HepG2 (cell line): ENCODE data around the gene ALG9. TPM values are rescaled to one million over a fixed set of nuclear protein-coding genes. Genes with fewer than 3 reads are reported as not detected.

Experiments
- ATAD3A ChIP-seq: sonication (generic); formaldehyde crosslinking; IDR thresholded peaks from 2 replicates; pipeline ENCODE4 v1.4.0; 2020; ENCODE audit warnings: missing genetic modification reagents
- DMAP1 ChIP-seq: IDR thresholded peaks from 2 replicates; pipeline ENCODE4 v1.6.1; 2016
- HIVEP1 ChIP-seq: sonication (generic); formaldehyde crosslinking; IDR thresholded peaks from 2 replicates; pipeline ENCODE4 v1.4.0; 2020; ENCODE audit warnings: mild to moderate bottlenecking, missing genetic modification reagents
- LCORL ChIP-seq, 2 experiments: fragments of 450-650 bp in 1 of 2; sonication (generic) in 1 of 2; formaldehyde crosslinking in 1 of 2; IDR thresholded peaks; 2 replicates each; pipeline versions ENCODE4 v1.5.0 to v1.6.1; 2017 to 2020; ENCODE audit warnings: antibody characterized with exemption in 1 of 2, missing genetic modification reagents in 1 of 2
- REPIN1 ChIP-seq: sonication (generic); formaldehyde crosslinking; IDR thresholded peaks from 2 replicates; pipeline ENCODE4 v1.8.0; 2022; ENCODE audit warnings: missing genetic modification reagents, low read depth, mild to moderate bottlenecking, borderline replicate concordance
- SOX5 ChIP-seq: IDR thresholded peaks from 2 replicates; pipeline ENCODE4 v1.6.1; 2016; ENCODE audit warnings: borderline replicate concordance
- SRSF4 ChIP-seq: fragments of 200-400 bp; formaldehyde crosslinking; IDR thresholded peaks from one replicate; pipeline ENCODE4 v1.6.1; 2018; ENCODE audit warnings: mild to moderate bottlenecking, low read depth, low read length, moderate library complexity; ENCODE audit not compliant: poor library complexity, severe bottlenecking
- ZBTB3 ChIP-seq: sonication (generic); formaldehyde crosslinking; IDR thresholded peaks from 2 replicates; pipeline ENCODE4 v1.4.0; 2020; ENCODE audit warnings: low read depth, mild to moderate bottlenecking, moderate library complexity, missing genetic modification reagents, borderline replicate concordance
- ZBTB42 ChIP-seq: sonication (generic); formaldehyde crosslinking; IDR thresholded peaks from 2 replicates; pipeline ENCODE4 v1.5.0; 2020; ENCODE audit warnings: mild to moderate bottlenecking, missing genetic modification reagents
- ZNF335 ChIP-seq: sonication (generic); formaldehyde crosslinking; IDR thresholded peaks from 2 replicates; pipeline ENCODE4 v1.4.0; 2020; ENCODE audit warnings: missing genetic modification reagents
- ZNF569 ChIP-seq: sonication (generic); formaldehyde crosslinking; IDR thresholded peaks from 2 replicates; pipeline ENCODE4 v1.5.0; 2020; ENCODE audit warnings: mild to moderate bottlenecking, missing genetic modification reagents, moderate library complexity, borderline replicate concordance
- ZNF746 ChIP-seq: sonication (generic); formaldehyde crosslinking; IDR thresholded peaks from 2 replicates; pipeline ENCODE4 v1.8.0; 2022; ENCODE audit warnings: mild to moderate bottlenecking, missing genetic modification reagents
- polyA plus RNA-seq, 8 experiments: library from polyadenylated mRNA; depleted of rRNA in 3 of 8; stranded (reverse) in 7 of 8; unstranded in 1 of 8; fragments of >200 nt; fragmentation: Illumina TruSeq in 4 of 8; extraction: Trizol in 4 of 8; gene quantifications; 2 replicates each; pipeline versions ENCODE4 v1.2.1 to v1.2.3, GENCODE V29; 2011 to 2016; ENCODE audit warnings: low read depth in 4 of 8, missing spikeins in 1 of 8, mixed read lengths in 1 of 8; ENCODE audit not compliant: insufficient read depth in 1 of 8
- total RNA-seq, 5 experiments: library from RNA; depleted of rRNA; stranded (reverse); fragments of >200 nt; fragmentation: Illumina TruSeq; extraction: Trizol; gene quantifications; 2 replicates each; pipeline ENCODE4 v1.2.3, GENCODE V29; 2016; ENCODE audit warnings: low read depth in 1 of 5
- TF ChIP-seq, protein P1 (sequence below): sonication (generic); formaldehyde crosslinking; IDR thresholded peaks from 2 replicates; pipeline ENCODE4 v1.4.0; 2020; ENCODE audit warnings: missing genetic modification reagents, borderline replicate concordance
- TF ChIP-seq, protein P2 (sequence below): sonication (generic); formaldehyde crosslinking; IDR thresholded peaks from 2 replicates; pipeline ENCODE4 v1.4.0; 2020; ENCODE audit warnings: missing genetic modification reagents, mild to moderate bottlenecking, borderline replicate concordance
- TF ChIP-seq, protein P3 (sequence below): IDR thresholded peaks from 2 replicates; pipeline ENCODE4 v1.6.1; 2016; ENCODE audit warnings: control low read depth
- TF ChIP-seq, protein P4 (sequence below): sonication (generic); formaldehyde crosslinking; IDR thresholded peaks from 2 replicates; pipeline ENCODE4 v1.5.1; 2020; ENCODE audit warnings: mild to moderate bottlenecking, missing genetic modification reagents, moderate library complexity

Gene ALG9
- total and polyA plus RNA-seq, 2 of the 13 experiments (the other 11 are each of a cell fraction or from before 2014, with no cell fraction given) = 39.4 to 40.6 TPM

DNA sequence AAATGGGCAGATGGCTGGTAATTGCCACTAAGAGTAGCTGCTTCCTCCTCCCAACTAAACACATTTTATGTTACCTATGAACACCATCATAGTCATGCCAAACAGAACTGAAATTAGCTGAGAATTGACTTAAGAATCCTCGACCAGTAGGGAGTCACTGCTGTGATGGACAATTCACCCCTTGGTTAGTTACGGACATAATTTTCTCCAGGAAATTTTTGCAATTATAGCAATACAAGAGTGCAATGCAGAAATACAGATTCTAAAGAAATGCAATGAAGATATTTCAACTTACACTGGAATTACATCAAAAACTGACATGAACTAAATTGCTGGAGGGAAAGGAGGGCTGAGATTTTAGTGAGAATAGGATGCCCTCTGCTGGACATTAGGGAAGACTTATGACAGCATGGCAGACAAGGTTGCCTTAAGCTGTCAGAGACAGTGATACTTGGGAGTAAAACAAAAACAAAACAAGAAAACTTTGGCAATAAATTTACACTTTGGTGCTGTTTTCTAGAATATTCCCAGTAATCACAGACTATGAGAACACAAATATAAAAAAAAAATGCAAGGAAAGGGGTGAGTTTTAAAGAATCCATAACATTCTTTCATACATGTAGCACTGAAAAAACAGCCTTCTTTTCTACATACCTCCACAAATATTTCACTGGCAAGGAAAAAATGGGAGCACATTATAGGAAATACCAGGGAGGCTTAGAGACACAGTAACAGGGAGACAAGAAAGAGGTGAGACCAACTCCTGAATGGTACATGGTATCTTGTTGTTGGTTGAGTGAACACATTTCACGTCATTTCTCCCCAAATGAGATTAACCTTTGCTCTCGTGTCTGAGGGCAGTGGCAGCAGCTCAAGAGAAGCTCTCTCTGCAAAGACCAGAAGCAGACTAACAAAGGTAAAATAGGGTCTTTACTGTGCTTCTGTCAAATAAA lies 94.0 kb downstream of the ALG9 start (continued):
- TF ChIP-seq, protein P1, sequence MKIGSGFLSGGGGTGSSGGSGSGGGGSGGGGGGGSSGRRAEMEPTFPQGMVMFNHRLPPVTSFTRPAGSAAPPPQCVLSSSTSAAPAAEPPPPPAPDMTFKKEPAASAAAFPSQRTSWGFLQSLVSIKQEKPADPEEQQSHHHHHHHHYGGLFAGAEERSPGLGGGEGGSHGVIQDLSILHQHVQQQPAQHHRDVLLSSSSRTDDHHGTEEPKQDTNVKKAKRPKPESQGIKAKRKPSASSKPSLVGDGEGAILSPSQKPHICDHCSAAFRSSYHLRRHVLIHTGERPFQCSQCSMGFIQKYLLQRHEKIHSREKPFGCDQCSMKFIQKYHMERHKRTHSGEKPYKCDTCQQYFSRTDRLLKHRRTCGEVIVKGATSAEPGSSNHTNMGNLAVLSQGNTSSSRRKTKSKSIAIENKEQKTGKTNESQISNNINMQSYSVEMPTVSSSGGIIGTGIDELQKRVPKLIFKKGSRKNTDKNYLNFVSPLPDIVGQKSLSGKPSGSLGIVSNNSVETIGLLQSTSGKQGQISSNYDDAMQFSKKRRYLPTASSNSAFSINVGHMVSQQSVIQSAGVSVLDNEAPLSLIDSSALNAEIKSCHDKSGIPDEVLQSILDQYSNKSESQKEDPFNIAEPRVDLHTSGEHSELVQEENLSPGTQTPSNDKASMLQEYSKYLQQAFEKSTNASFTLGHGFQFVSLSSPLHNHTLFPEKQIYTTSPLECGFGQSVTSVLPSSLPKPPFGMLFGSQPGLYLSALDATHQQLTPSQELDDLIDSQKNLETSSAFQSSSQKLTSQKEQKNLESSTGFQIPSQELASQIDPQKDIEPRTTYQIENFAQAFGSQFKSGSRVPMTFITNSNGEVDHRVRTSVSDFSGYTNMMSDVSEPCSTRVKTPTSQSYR (CRISPR knock-in tag) = no peak
- TF ChIP-seq ZBTB42 (CRISPR knock-in tag) (no peak), DMAP1 (CRISPR knock-in tag) (peak; percentile 33; the same call in 1 of the 2 replicates), SRSF4 (no peak), ZNF335 (CRISPR knock-in tag) (no peak), SOX5 (peak; percentile 32; the same call in 1 of the 2 replicates), ZNF569 (CRISPR knock-in tag) (no peak), ZNF746 (no peak), ZBTB3 (no peak), HIVEP1 (CRISPR knock-in tag) (no peak), LCORL (IDR thresholded peaks at IDR 0.05) (no peak), LCORL (CRISPR knock-in tag; IDR thresholded peaks at IDR 0.05) (no peak), ATAD3A (CRISPR knock-in tag) (no peak), REPIN1 (no peak)
- TF ChIP-seq, protein P2, sequence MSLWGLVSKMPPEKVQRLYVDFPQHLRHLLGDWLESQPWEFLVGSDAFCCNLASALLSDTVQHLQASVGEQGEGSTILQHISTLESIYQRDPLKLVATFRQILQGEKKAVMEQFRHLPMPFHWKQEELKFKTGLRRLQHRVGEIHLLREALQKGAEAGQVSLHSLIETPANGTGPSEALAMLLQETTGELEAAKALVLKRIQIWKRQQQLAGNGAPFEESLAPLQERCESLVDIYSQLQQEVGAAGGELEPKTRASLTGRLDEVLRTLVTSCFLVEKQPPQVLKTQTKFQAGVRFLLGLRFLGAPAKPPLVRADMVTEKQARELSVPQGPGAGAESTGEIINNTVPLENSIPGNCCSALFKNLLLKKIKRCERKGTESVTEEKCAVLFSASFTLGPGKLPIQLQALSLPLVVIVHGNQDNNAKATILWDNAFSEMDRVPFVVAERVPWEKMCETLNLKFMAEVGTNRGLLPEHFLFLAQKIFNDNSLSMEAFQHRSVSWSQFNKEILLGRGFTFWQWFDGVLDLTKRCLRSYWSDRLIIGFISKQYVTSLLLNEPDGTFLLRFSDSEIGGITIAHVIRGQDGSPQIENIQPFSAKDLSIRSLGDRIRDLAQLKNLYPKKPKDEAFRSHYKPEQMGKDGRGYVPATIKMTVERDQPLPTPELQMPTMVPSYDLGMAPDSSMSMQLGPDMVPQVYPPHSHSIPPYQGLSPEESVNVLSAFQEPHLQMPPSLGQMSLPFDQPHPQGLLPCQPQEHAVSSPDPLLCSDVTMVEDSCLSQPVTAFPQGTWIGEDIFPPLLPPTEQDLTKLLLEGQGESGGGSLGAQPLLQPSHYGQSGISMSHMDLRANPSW (CRISPR knock-in tag) = no peak
- TF ChIP-seq, protein P3, sequence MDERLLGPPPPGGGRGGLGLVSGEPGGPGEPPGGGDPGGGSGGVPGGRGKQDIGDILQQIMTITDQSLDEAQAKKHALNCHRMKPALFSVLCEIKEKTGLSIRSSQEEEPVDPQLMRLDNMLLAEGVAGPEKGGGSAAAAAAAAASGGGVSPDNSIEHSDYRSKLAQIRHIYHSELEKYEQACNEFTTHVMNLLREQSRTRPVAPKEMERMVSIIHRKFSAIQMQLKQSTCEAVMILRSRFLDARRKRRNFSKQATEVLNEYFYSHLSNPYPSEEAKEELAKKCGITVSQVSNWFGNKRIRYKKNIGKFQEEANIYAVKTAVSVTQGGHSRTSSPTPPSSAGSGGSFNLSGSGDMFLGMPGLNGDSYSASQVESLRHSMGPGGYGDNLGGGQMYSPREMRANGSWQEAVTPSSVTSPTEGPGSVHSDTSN (CRISPR knock-in tag) = no peak
- TF ChIP-seq, protein P4, sequence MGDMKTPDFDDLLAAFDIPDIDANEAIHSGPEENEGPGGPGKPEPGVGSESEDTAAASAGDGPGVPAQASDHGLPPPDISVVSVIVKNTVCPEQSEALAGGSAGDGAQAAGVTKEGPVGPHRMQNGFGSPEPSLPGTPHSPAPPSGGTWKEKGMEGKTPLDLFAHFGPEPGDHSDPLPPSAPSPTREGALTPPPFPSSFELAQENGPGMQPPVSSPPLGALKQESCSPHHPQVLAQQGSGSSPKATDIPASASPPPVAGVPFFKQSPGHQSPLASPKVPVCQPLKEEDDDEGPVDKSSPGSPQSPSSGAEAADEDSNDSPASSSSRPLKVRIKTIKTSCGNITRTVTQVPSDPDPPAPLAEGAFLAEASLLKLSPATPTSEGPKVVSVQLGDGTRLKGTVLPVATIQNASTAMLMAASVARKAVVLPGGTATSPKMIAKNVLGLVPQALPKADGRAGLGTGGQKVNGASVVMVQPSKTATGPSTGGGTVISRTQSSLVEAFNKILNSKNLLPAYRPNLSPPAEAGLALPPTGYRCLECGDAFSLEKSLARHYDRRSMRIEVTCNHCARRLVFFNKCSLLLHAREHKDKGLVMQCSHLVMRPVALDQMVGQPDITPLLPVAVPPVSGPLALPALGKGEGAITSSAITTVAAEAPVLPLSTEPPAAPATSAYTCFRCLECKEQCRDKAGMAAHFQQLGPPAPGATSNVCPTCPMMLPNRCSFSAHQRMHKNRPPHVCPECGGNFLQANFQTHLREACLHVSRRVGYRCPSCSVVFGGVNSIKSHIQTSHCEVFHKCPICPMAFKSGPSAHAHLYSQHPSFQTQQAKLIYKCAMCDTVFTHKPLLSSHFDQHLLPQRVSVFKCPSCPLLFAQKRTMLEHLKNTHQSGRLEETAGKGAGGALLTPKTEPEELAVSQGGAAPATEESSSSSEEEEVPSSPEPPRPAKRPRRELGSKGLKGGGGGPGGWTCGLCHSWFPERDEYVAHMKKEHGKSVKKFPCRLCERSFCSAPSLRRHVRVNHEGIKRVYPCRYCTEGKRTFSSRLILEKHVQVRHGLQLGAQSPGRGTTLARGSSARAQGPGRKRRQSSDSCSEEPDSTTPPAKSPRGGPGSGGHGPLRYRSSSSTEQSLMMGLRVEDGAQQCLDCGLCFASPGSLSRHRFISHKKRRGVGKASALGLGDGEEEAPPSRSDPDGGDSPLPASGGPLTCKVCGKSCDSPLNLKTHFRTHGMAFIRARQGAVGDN (CRISPR knock-in tag) = no peak
